Fibroblast of mammary gland (primary cell): ENCODE measurements around the gene DHX29.

Experiments used
- DNase-seq: peaks from one replicate; pipeline ENCODE4 v3.0.0-alpha.2; 2010; ENCODE audit warnings: low read depth
- H3K4me3 ChIP-seq: 2 replicates; pipeline ENCODE4 v1.5.1; 2011; ENCODE audit warnings: low read depth, mild to moderate bottlenecking, low read length, moderate library complexity; ENCODE audit not compliant: control insufficient read depth
- TF ChIP-seq, protein P1 (sequence below): conservative IDR thresholded peaks from 2 replicates; pipeline ENCODE4 v1.5.1; 2011; ENCODE audit warnings: low read depth, low read length, inconsistent platforms; ENCODE audit not compliant: control insufficient read depth, insufficient read depth

Gene DHX29

DNA sequence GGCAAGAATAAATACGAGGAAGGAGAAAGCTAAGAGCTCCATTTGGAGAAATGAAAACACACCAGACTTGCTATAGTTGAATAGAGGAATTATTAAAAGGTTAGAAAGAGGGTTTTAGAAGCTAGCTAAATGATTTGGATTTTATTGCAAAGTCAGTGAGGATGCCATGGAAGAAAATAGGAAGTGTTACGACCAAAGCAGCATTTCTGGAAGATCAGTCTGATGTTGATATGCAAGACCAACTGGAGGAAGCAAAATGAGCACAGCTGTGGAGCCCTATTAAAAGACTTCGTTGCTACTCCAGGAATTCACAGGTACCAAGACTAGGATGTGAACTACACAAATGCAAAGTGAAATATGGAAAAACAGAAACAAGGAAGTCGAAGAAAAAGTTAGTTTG is 2.1 kb downstream of the DHX29 start:
- H3K4me3 ChIP-seq: peak overlapping the region; percentile 96
- TF ChIP-seq, protein P1, sequence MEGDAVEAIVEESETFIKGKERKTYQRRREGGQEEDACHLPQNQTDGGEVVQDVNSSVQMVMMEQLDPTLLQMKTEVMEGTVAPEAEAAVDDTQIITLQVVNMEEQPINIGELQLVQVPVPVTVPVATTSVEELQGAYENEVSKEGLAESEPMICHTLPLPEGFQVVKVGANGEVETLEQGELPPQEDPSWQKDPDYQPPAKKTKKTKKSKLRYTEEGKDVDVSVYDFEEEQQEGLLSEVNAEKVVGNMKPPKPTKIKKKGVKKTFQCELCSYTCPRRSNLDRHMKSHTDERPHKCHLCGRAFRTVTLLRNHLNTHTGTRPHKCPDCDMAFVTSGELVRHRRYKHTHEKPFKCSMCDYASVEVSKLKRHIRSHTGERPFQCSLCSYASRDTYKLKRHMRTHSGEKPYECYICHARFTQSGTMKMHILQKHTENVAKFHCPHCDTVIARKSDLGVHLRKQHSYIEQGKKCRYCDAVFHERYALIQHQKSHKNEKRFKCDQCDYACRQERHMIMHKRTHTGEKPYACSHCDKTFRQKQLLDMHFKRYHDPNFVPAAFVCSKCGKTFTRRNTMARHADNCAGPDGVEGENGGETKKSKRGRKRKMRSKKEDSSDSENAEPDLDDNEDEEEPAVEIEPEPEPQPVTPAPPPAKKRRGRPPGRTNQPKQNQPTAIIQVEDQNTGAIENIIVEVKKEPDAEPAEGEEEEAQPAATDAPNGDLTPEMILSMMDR: no peak
- no peak for DNase-seq

GRCh38 chr5:55304584-55304983 is 2.9 kb downstream of the DHX29 start:
- DNase-seq: no peak
- H3K4me3 ChIP-seq: no peak overlapping the region
- TF ChIP-seq, protein P1: no peak

DNA sequence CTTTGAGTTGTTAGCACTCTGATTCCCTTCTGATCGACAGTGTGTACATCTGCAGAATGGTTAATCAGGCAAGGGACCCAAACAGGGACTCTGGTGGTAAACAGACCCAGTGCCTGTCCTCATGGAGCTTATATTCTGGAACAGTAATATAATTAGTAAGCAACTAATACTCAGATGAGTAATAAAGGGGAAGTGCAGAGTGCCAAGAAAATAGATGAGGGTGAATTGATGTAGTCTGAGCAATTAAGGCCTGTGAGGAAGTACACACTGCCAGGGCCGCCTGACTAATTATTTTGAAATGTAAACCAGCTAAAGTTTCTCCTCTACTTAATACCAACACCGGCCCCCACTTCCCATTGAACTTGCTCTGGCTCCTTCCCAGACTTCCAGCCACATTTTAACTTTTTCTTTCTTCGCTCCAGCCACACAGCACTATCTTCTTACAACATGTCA is 4.2 kb downstream of the DHX29 start:
- TF ChIP-seq, protein P1: no peak
- peak; percentile 92 for DNase-seq
- no peak overlapping the region for H3K4me3 ChIP-seq

- TF ChIP-seq, protein P1: no peak
- H3K4me3 ChIP-seq: no peak overlapping the region
- DNase-seq: no peak
Observed at GRCh38 chr5:55300890-55301289, 6.6 kb downstream of the DHX29 start.

GRCh38 chr5:55294935-55295334 is 12.6 kb downstream of the DHX29 start:
- no peak overlapping the region for H3K4me3 ChIP-seq
- TF ChIP-seq, protein P1: no peak
- DNase-seq: peak; percentile 5

- TF ChIP-seq, protein P1: no peak
- H3K4me3 ChIP-seq: no peak overlapping the region
- DNase-seq: no peak
Observed at GRCh38 chr5:55290991-55291390, 16.5 kb downstream of the DHX29 start.

DNA sequence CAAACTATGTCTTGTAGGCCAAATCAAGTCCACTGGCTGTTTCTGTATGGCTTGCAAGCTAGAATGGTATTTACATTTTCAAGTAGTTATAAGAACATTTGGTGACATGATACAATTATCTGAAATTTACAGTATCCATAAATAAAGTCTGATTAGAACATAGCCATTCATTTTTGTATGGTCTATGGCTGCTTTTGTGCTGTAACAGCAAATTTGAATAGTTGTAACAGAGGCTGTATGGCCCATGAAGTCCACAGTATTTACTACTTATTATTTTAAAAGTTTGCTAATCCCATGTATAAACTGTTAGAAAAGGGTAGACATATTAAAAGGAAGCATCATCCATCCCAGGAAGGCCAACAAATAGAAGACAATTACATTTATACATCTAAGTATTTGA is 17.7 kb downstream of the DHX29 start:
- no peak overlapping the region for H3K4me3 ChIP-seq
- TF ChIP-seq, protein P1: no peak
- no peak for DNase-seq
